Astrocyte (in vitro differentiated cells and primary cell): ENCODE data around the gene UNKL.

ENCODE experiments used
- EZH2 ChIP-seq: IDR thresholded peaks from 2 replicates; pipeline ENCODE4 v1.6.1; 2012; ENCODE audit warnings: mild to moderate bottlenecking, low read length, inconsistent platforms; ENCODE audit not compliant: insufficient read depth
- TF ChIP-seq, protein P1 (sequence below): IDR thresholded peaks from 2 replicates; pipeline ENCODE4 v1.5.1; 2011; ENCODE audit warnings: low read depth, mild to moderate bottlenecking, inconsistent platforms, low read length, moderate library complexity; ENCODE audit not compliant: insufficient read depth

DNA sequence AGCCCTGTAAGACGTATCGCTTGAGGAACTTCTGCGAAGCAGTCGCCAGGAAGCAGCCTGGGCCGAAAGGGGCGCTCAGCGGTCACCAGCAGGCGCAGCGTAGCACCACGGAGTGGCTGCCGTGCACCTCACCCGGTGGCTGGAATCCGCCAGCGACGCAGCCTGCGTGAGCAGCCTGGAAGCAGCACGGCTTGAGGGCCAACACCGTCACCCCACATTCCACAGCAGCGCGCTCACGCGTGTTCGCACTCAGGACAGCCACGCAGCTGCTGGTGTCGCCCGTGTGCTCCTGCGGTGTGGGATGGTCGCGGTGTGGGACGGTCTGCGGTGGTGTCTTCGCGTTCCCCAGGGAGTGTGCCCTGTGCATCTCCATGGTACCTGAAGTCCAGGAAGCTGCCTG lies 95.5 kb downstream of the UNKL start:
- TF ChIP-seq, protein P1, sequence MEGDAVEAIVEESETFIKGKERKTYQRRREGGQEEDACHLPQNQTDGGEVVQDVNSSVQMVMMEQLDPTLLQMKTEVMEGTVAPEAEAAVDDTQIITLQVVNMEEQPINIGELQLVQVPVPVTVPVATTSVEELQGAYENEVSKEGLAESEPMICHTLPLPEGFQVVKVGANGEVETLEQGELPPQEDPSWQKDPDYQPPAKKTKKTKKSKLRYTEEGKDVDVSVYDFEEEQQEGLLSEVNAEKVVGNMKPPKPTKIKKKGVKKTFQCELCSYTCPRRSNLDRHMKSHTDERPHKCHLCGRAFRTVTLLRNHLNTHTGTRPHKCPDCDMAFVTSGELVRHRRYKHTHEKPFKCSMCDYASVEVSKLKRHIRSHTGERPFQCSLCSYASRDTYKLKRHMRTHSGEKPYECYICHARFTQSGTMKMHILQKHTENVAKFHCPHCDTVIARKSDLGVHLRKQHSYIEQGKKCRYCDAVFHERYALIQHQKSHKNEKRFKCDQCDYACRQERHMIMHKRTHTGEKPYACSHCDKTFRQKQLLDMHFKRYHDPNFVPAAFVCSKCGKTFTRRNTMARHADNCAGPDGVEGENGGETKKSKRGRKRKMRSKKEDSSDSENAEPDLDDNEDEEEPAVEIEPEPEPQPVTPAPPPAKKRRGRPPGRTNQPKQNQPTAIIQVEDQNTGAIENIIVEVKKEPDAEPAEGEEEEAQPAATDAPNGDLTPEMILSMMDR = no peak
- TF ChIP-seq EZH2 = no peak
